ENCODE measurements around the gene MIA2.
A peak's percentile ranks its signal among the peaks of the same experiment; 100 is the strongest.

The MIA2 gene

DNA sequence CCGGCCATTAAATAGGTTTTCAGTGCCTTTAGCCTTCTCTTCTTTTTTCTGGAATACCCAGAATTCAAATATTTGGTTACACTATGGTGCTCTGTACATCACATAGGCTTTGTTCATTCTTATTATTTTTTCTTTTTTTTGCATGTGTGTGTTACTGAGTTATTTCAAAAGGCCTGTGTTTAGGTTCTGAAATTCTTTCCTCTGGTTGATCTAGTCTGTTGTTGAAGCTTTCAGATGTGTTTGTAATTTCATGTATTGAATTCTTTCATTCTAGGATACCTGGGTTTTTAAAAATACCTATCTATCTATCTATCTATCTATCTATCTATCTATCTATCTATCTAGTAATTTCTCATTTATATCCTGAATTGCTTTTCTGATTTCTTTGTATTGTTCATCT is 131.6 kb downstream of the MIA2 start:
- Histone ChIP-seq H3K36me3 (ENCODE audit: low read depth) (0 out of 2 replicates have a peak, but pooled peaks cover 6% of the 10 kb centered on the region), H3K27ac (ENCODE audit: poor library complexity, severe bottlenecking) (no peak overlapping the region), H3K4me3 (ENCODE audit: severe bottlenecking) (no peak overlapping the region), H3K4me1 (ENCODE audit: insufficient read depth, poor library complexity, severe bottlenecking) (no peaks in the 10 kb centered on the region), H3K9me3 (ENCODE audit: severe bottlenecking) (peaks cover 10% of the 10 kb centered on the region), H3K27me3 (ENCODE audit: insufficient read depth, poor library complexity, severe bottlenecking) (no peaks in the 10 kb centered on the region)
- ATAC-seq (ENCODE audit: low read depth) (no peak), DNase-seq (ENCODE audit: low spot score) (no peak)
- TF ChIP-seq, protein P1, sequence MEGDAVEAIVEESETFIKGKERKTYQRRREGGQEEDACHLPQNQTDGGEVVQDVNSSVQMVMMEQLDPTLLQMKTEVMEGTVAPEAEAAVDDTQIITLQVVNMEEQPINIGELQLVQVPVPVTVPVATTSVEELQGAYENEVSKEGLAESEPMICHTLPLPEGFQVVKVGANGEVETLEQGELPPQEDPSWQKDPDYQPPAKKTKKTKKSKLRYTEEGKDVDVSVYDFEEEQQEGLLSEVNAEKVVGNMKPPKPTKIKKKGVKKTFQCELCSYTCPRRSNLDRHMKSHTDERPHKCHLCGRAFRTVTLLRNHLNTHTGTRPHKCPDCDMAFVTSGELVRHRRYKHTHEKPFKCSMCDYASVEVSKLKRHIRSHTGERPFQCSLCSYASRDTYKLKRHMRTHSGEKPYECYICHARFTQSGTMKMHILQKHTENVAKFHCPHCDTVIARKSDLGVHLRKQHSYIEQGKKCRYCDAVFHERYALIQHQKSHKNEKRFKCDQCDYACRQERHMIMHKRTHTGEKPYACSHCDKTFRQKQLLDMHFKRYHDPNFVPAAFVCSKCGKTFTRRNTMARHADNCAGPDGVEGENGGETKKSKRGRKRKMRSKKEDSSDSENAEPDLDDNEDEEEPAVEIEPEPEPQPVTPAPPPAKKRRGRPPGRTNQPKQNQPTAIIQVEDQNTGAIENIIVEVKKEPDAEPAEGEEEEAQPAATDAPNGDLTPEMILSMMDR (IDR thresholded peaks at IDR 0.05; ENCODE audit: poor library complexity, severe bottlenecking), result no peak

DNA sequence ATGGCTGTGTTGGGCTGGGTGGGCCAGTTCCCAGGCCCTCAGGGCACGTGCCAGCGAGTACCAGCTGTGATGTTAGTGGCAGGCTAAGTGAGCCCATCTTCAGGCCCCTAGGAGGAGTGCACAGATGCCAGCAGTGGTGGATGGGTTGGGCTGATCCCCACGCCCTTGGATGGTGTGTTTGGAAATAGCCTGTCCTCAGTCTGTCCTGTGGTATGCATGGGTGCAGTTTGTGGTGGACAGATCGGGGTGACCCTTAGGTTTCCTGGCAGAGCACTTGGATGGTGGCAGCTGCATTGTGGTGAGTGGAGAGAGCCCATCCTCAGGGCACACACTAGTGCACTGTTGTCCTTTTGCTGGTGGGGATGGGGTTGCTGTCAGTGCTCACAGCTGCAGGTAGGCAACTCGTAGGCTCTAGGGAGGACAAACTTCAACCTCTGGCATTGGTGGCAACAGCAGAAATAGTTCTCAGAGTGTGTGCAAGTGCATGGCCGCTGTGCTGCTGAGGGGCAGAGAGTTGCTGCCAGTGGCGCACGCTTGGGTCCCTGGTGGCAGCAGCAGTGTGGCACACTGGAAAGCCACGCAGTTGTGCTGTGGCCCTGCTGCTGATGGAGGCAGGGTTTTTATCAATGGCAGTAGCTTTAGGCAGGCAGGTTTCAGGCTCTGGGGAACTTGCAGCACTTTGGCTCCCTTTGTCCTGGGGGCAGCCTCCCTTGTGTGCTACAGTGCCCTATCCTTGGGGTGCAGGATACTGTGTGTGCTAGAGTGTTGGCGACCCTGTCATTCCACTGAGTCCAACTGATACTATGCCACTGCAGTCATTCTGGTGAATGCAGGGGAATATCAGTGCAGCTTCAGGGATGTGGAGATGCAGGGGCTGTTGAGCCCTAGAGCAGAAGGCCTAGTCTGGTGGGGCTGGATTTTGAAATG is 133.0 kb downstream of the MIA2 start:
- Histone ChIP-seq H3K36me3 (ENCODE audit: low read depth) (0 out of 2 replicates have a peak, but pooled peaks cover 3% of the 10 kb centered on the region), H3K9me3 (ENCODE audit: severe bottlenecking) (peaks cover 10% of the 10 kb centered on the region), H3K4me3 (ENCODE audit: severe bottlenecking) (no peak overlapping the region), H3K27me3 (ENCODE audit: insufficient read depth, poor library complexity, severe bottlenecking) (no peaks in the 10 kb centered on the region), H3K4me1 (ENCODE audit: insufficient read depth, poor library complexity, severe bottlenecking) (no peaks in the 10 kb centered on the region), H3K27ac (ENCODE audit: poor library complexity, severe bottlenecking) (no peak overlapping the region)
- ATAC-seq (ENCODE audit: low read depth), result peak; percentile 20; the same call in 2 of the 3 replicates
- TF ChIP-seq, protein P1 (IDR thresholded peaks at IDR 0.05; ENCODE audit: poor library complexity, severe bottlenecking), result no peak
- no peak for DNase-seq (ENCODE audit: low spot score)

DNA sequence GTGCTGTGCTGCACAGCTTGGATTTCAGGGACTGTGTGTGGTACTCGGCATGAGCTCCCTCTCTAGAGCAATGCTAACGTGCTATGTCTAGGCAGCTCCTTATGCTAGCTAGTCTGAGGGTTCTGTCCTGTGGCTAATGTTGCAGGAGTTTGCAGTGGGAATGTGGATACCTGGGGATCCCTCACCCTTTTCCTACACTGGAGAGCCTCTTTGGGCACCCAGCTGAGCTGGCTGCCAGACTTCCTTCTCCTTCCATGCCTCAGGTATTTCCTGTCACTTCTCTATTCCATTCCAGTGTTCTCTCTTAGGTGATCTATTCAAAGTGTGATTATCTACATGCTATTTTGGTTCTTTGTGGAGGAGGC is 133.7 kb downstream of the MIA2 start:
- no peaks in the 10 kb centered on the region for H3K27me3 ChIP-seq (ENCODE audit: insufficient read depth, poor library complexity, severe bottlenecking)
- TF ChIP-seq, protein P1 (IDR thresholded peaks at IDR 0.05; ENCODE audit: poor library complexity, severe bottlenecking), result no peak
- 0 out of 2 replicates have a peak, but pooled peaks cover 3% of the 10 kb centered on the region for H3K36me3 ChIP-seq (ENCODE audit: low read depth)
- peaks cover 10% of the 10 kb centered on the region for H3K9me3 ChIP-seq (ENCODE audit: severe bottlenecking)
- no peak overlapping the region for H3K27ac ChIP-seq (ENCODE audit: poor library complexity, severe bottlenecking)
- H3K4me1 ChIP-seq (ENCODE audit: insufficient read depth, poor library complexity, severe bottlenecking), result no peaks in the 10 kb centered on the region
- DNase-seq (ENCODE audit: low spot score) (no peak), ATAC-seq (ENCODE audit: low read depth) (peak; percentile 45; the same call in 2 of the 3 replicates)
- no peak overlapping the region for H3K4me3 ChIP-seq (ENCODE audit: severe bottlenecking)

DNA sequence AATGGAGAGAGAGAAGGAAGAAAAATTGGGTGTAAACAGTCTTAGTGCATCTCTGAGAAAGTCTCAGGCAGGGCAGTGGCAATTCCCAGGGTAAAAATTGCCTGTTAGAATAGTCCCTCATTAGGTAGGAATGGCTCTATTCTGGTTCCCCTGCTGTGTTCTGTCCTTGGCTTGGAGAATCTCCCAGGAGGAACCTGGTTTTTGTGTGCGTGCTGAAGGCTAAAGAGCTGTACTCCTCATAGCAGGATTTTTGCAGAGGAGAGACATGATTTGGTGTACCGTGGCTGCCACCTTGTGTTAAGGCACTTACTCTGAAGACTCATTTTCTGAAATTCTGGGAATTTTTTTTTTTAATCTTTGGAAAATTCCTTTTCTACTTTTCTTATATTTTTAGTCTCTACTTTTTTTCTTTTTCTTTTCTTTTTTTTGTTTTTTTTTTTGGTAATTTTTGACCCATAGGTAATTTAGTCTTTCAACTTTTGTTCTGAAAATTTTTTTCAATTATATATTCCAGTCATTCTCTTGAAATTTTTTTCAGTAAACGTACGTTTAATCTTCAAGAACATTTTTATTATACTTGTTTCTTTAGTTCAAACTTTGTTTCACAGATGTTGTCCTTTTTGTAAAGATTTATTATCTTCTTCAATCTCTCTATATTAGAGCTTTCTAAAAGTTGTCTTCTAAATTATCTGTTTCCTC is 134.7 kb downstream of the MIA2 start:
- Histone ChIP-seq H3K27ac (ENCODE audit: poor library complexity, severe bottlenecking) (no peak overlapping the region), H3K36me3 (ENCODE audit: low read depth) (0 out of 2 replicates have a peak, but pooled peaks cover 3% of the 10 kb centered on the region), H3K4me1 (ENCODE audit: insufficient read depth, poor library complexity, severe bottlenecking) (no peaks in the 10 kb centered on the region), H3K9me3 (ENCODE audit: severe bottlenecking) (peaks cover 10% of the 10 kb centered on the region), H3K4me3 (ENCODE audit: severe bottlenecking) (no peak overlapping the region), H3K27me3 (ENCODE audit: insufficient read depth, poor library complexity, severe bottlenecking) (no peaks in the 10 kb centered on the region)
- DNase-seq (ENCODE audit: low spot score) (no peak), ATAC-seq (ENCODE audit: low read depth) (peak; percentile 72)
- TF ChIP-seq, protein P1 (IDR thresholded peaks at IDR 0.05; ENCODE audit: poor library complexity, severe bottlenecking), result peak; percentile 83

Measured in RWPE2 (cell line).